Measurements from ENCODE around the gene ARID3C. TPM values are rescaled to one million over a fixed set of nuclear protein-coding genes. Genes with fewer than 3 reads are reported as not detected.
A peak's percentile ranks its signal among the peaks of the same experiment; 100 is the strongest.

ARID3C gene, protein sequence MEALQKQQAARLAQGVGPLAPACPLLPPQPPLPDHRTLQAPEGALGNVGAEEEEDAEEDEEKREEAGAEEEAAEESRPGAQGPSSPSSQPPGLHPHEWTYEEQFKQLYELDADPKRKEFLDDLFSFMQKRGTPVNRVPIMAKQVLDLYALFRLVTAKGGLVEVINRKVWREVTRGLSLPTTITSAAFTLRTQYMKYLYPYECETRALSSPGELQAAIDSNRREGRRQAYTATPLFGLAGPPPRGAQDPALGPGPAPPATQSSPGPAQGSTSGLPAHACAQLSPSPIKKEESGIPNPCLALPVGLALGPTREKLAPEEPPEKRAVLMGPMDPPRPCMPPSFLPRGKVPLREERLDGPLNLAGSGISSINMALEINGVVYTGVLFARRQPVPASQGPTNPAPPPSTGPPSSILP
- total RNA-seq (0.09 TPM), polyA plus RNA-seq (ENCODE audit: insufficient read depth in 1 of 8, insufficient read length in 8 of 8, low replicate concordance in 1 of 8) (under 1 TPM in 4 of 8 donors, not detected in 4; 0.07 to 0.15 (median 0.13) TPM)
- long read RNA-seq, donor 1: 0 reads
- long read RNA-seq, donor 2: 0 reads
- long read RNA-seq, donor 3: 0 reads
- long read RNA-seq, donor 4: 0 reads
- long read RNA-seq, donor 5: 0 reads
- long read RNA-seq, donor 6: 0 reads
- long read RNA-seq, donor 7: 0 reads
- long read RNA-seq, donor 8: 0 reads
- long read RNA-seq, donor 9: 0 reads
- long read RNA-seq, donor 10: 0 reads
- long read RNA-seq, donor 11: 0 reads

DNA sequence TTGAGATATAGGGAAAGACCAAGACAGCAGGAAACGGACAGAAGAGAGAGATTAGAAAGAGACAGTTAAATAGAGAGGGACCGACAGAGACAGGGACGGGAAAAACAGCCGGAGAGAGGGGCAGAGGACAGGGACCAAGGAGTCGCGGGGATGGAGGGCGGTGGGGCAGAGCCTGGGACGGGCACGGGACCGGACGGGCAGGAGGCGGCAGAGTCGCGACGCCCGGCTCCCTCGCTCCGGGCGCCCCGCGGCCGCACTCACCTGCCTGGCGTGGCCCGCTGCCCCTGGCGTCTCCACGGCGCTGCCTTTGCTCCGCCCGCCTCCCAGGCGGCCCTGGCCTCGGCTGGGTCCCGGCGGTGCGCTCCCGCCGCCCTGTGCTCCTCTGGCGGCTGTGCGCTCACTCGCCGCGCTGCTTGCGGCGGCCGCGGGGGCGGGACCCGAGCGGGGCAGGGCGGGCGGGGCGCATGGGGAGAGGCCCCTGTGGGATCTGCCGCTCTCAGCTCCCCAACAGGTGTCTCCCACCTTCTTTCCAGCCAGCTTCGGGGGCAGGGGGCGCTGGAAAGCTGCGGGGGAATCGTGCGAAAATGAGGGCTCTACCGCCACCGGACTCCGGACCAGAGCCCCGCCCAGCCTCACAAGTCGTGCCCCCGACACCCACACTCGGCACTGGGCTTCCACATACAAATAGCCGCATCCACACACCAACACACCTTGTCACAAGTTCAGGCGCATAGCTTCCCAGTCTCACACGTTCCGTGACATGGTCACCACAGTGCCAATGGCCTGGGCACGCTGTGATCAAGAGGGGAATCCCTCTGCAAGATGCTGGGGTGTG is at the start of gene ARID3C:
TSS of gene ARID3C (minus strand) at position 411 of the 835 bp plus-strand sequence. CDS start 1,052 bp downstream, outside the sequence.
- peak within 1 kb of the TSS; percentile 17 for H3K4me3 ChIP-seq (ENCODE audit: low read length)
- H3K9me3 ChIP-seq (replicated peaks; ENCODE audit: control insufficient read depth, low read depth, low read length): no peaks in the 10 kb centered on the region
- peaks cover 16% of the 10 kb centered on the region for H3K4me1 ChIP-seq (ENCODE audit: control insufficient read depth, insufficient read depth, low read length)
- WGBS (ENCODE audit: insufficient coverage): 2% methylated on average over 69 of the region's 69 CpGs
- no peak for DNase-seq
- H3K36me3 ChIP-seq (ENCODE audit: control insufficient read depth, insufficient read depth, low read length): no peaks in the 10 kb centered on the region
- H3K27me3 ChIP-seq (ENCODE audit: control insufficient read depth, insufficient read depth, low read length): peaks cover 70% of the 10 kb centered on the region
- H3K27ac ChIP-seq (ENCODE audit: low read length): no peak within 1 kb of the TSS

DNA sequence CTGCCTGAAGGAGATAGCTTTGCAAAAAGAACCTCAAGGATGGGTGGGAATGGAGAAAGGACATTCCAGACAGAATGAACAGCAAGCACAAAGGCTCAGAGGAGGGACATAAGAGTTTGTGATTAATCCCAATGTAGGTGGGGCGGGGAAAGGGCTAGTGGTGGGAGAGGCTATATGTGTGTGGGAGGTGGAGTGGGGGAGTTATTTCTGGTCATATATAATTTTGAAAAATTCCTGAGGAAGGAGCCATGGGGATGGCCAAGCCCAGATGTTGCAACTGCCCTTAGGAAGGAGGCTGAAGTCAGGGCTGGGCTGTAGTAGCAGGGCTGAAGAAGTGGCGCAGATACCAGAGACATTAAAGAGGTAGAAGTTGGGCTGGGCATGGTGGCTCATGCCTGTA is 47.0 kb upstream of the ARID3C start:
- Histone ChIP-seq H3K4me1 (ENCODE audit: control insufficient read depth, insufficient read depth, low read length) (no peaks in the 10 kb centered on the region), H3K36me3 (ENCODE audit: control insufficient read depth, insufficient read depth, low read length) (peaks cover under 1% of the 10 kb centered on the region), H3K4me3 (ENCODE audit: low read length) (no peak overlapping the region), H3K9me3 (replicated peaks; ENCODE audit: control insufficient read depth, low read depth, low read length) (no peaks in the 10 kb centered on the region), H3K27ac (ENCODE audit: low read length) (no peak overlapping the region), H3K27me3 (ENCODE audit: control insufficient read depth, insufficient read depth, low read length) (no peaks in the 10 kb centered on the region)
- DNase-seq: no peak
- WGBS (ENCODE audit: insufficient coverage): 100% methylated on average over 2 of the region's 2 CpGs

DNA sequence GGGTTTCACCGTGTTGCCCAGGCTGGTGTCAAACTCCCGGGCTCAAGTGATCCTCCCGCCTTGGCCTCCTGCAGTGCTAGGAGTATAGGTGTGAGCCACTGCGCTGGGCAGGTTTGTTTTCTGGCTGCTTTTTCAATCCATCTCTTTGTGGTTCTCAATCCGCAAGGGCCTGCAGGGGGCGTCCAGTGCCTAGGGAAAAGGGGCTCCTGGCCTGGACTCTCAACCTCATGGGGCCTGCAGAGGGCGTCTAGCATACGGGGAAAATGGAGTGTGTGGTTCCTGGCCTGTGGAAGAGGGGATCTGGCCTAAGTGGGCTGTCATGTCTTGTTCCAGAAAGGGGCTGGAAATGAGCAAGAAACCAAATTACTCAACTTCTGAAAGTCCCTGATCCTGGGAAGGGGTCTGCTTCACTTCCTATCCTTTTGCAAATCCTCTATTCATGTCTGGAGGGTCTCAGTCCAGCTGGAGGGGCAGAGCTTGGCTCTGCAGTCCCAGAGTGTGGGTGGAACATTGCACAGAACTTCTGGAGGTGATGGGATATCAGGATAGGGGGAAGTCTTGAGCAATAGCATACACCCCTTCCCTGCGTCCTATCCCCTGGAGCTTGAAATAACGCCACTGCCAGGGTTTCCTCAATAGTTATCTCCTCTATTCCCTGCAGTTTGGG is 46.3 kb upstream of the ARID3C start:
- 60% methylated on average over 1 of the region's 10 CpGs for WGBS (ENCODE audit: insufficient coverage)

GRCh38 chr9:34674440-34674839 is 45.6 kb upstream of the ARID3C start:
- H3K4me3 ChIP-seq (ENCODE audit: low read length): no peak overlapping the region

More for the DNA sequence above, 46.3 kb upstream of the ARID3C start:
- Histone ChIP-seq H3K4me1 (ENCODE audit: control insufficient read depth, insufficient read depth, low read length) (no peaks in the 10 kb centered on the region), H3K27me3 (ENCODE audit: control insufficient read depth, insufficient read depth, low read length) (no peaks in the 10 kb centered on the region), H3K4me3 (ENCODE audit: low read length) (no peak overlapping the region), H3K27ac (ENCODE audit: low read length) (no peak overlapping the region), H3K36me3 (ENCODE audit: control insufficient read depth, insufficient read depth, low read length) (no peaks in the 10 kb centered on the region), H3K9me3 (replicated peaks; ENCODE audit: control insufficient read depth, low read depth, low read length) (no peaks in the 10 kb centered on the region)
- DNase-seq: peak; percentile 55

GRCh38 chr9:34671307-34671706 is 42.4 kb upstream of the ARID3C start:
- no peak overlapping the region for H3K4me3 ChIP-seq (ENCODE audit: low read length)
- no CpG with 5 or more reads among the region's 1 CpG for WGBS (ENCODE audit: insufficient coverage)
- H3K36me3 ChIP-seq (ENCODE audit: control insufficient read depth, insufficient read depth, low read length): peaks cover 15% of the 10 kb centered on the region
- no peak for DNase-seq
- H3K9me3 ChIP-seq (replicated peaks; ENCODE audit: control insufficient read depth, low read depth, low read length): no peaks in the 10 kb centered on the region
- peaks cover 2% of the 10 kb centered on the region for H3K4me1 ChIP-seq (ENCODE audit: control insufficient read depth, insufficient read depth, low read length)
- no peak overlapping the region for H3K27ac ChIP-seq (ENCODE audit: low read length)
- no peaks in the 10 kb centered on the region for H3K27me3 ChIP-seq (ENCODE audit: control insufficient read depth, insufficient read depth, low read length)

More at GRCh38 chr9:34674440-34674839, 45.6 kb upstream of the ARID3C start:
- Histone ChIP-seq H3K4me1 (ENCODE audit: control insufficient read depth, insufficient read depth, low read length) (no peaks in the 10 kb centered on the region), H3K27ac (ENCODE audit: low read length) (no peak overlapping the region), H3K27me3 (ENCODE audit: control insufficient read depth, insufficient read depth, low read length) (no peaks in the 10 kb centered on the region), H3K36me3 (ENCODE audit: control insufficient read depth, insufficient read depth, low read length) (peaks cover 1% of the 10 kb centered on the region), H3K9me3 (replicated peaks; ENCODE audit: control insufficient read depth, low read depth, low read length) (no peaks in the 10 kb centered on the region)
- 70% methylated on average over 1 of the region's 3 CpGs for WGBS (ENCODE audit: insufficient coverage)
- no peak for DNase-seq

DNA sequence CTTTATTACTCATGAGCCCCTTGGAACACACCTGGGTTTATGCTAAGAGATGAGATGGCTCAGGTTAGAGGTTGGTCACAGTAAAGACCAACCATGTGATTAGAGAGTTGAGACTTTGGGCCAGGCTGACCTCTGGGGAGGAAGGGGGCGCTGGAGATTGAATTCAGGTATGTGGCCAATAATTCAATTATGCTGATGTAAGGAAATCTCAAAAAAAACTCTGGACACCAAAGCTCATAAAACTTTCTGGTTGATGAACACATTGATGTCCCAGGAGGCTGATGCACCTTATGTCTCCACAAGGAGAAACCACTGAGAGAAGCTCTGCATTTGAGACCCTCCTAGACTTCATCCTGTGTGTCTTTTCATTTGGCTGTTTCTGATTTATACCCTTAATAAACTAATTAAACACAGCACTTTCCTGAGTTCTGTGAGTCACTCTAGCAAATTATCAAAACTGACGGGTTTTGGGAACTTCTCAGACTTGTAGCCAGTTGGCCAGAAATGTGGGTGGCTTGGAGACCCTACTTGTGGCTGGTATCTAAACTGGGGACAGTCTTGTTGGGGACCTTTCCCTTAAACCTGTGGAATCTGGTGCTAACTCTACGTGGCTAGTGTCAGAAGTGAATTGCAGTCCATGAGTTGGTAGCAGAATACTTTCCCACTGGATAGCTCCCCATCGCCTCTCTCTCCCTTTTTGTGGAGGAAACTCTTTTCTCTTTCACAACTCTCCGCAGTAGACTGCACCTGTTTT is 41.1 kb upstream of the ARID3C start:
- H3K27me3 ChIP-seq (ENCODE audit: control insufficient read depth, insufficient read depth, low read length): no peaks in the 10 kb centered on the region
- WGBS (ENCODE audit: insufficient coverage): no CpG with 5 or more reads among the region's 5 CpGs
- H3K27ac ChIP-seq (ENCODE audit: low read length): no peak overlapping the region
- peaks cover 15% of the 10 kb centered on the region for H3K36me3 ChIP-seq (ENCODE audit: control insufficient read depth, insufficient read depth, low read length)
- H3K9me3 ChIP-seq (replicated peaks; ENCODE audit: control insufficient read depth, low read depth, low read length): no peaks in the 10 kb centered on the region
- H3K4me1 ChIP-seq (ENCODE audit: control insufficient read depth, insufficient read depth, low read length): peaks cover 7% of the 10 kb centered on the region
- no peak for DNase-seq
- H3K4me3 ChIP-seq (ENCODE audit: low read length): no peak overlapping the region

DNA sequence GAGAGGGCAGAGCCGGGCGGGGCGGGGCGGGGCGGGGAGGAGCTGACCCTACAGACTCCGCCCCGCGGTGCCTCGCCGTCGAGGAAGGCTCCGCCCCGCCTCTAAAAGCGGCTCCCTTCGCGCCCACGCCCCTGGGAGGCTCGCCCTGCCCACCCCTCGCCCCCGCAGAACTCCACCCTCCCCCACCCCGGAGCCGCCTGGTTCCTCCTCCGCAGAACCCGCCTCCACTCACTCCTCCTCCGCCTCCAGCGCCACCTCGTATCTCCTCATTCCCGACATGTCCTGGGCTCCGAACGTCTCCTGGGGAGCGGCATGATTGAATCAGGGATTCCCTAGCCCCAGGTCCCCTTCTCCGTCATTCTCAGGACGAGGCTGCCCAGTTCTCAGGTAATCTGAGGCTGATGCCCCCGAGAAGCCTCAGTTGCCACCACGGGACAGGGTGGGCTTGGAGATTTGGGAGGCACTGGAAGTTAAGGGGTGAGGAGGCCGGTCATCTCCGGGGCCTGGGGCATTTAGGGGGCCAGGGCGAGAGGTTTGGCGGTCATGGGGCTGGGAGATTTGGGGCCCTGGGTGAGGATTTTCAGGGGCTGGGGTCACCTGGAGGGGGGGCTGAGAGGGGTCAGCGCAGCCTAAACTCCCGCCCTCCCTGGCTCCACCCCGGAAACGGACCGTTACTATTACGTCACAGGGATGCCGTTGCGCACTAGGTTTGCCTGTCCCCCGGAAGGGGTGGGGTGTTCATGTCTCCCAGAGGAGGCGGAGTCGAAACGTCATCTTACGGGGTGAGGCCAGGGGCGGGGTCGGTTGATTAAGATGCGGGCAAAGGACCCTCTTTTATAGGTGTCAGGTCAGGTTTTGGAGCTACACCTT is 36.8 kb upstream of the ARID3C start:
- DNase-seq: peak; percentile 98
- Histone ChIP-seq H3K36me3 (ENCODE audit: control insufficient read depth, insufficient read depth, low read length) (peaks cover 44% of the 10 kb centered on the region), H3K4me3 (ENCODE audit: low read length) (peak overlapping the region; percentile 93), H3K27me3 (ENCODE audit: control insufficient read depth, insufficient read depth, low read length) (no peaks in the 10 kb centered on the region), H3K4me1 (ENCODE audit: control insufficient read depth, insufficient read depth, low read length) (peaks cover 17% of the 10 kb centered on the region), H3K27ac (ENCODE audit: low read length) (peak overlapping the region; percentile 100), H3K9me3 (replicated peaks; ENCODE audit: control insufficient read depth, low read depth, low read length) (no peaks in the 10 kb centered on the region)
- 2% methylated on average over 35 of the region's 55 CpGs for WGBS (ENCODE audit: insufficient coverage)

DNA sequence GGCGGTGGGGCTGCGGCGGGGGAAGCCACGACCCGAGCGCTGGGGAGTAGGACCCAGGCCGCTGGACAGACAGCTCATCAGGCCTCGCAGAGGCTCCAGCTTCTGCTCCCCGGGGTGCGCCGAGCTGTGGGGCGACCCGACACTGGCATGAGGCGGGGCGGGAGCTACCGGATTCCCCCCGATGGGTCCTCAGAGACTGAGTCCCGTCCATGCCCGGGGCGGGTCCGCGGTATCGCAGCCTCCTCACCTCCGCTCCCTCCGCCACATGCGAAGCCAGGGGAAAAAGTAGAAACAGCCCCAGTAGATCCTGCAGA is 36.2 kb upstream of the ARID3C start:
- WGBS (ENCODE audit: insufficient coverage): under 1% methylated on average over 26 of the region's 26 CpGs
- Histone ChIP-seq H3K4me1 (ENCODE audit: control insufficient read depth, insufficient read depth, low read length) (peaks cover 17% of the 10 kb centered on the region), H3K4me3 (ENCODE audit: low read length) (peak overlapping the region; percentile 93), H3K9me3 (replicated peaks; ENCODE audit: control insufficient read depth, low read depth, low read length) (no peaks in the 10 kb centered on the region), H3K27ac (ENCODE audit: low read length) (peak overlapping the region; percentile 89), H3K27me3 (ENCODE audit: control insufficient read depth, insufficient read depth, low read length) (no peaks in the 10 kb centered on the region), H3K36me3 (ENCODE audit: control insufficient read depth, insufficient read depth, low read length) (peaks cover 50% of the 10 kb centered on the region)
- no peak for DNase-seq
